Sigmoid colon (tissue), 7 donors: Measurements from ENCODE around the gene MEIS1. TPM values are rescaled to one million over a fixed set of nuclear protein-coding genes. Genes with fewer than 3 reads are reported as not detected.
A peak's percentile ranks its signal among the peaks of the same experiment; 100 is the strongest.

Source experiments
- DNase-seq: peaks from one replicate; pipeline ENCODE4 v3.0.0-alpha.2; 2019
- H3K27ac ChIP-seq, 4 donors: fragments of 200-600 bp; sonication (generic); one replicate each; pipeline ENCODE4 v1.5.1; 2016 to 2019; ENCODE audit warnings: mild to moderate bottlenecking in 1 of 4
- H3K27me3 ChIP-seq, 3 donors: fragments of 200-600 bp; sonication (generic); one replicate each; pipeline ENCODE4 v1.5.1; 2019; ENCODE audit warnings: mild to moderate bottlenecking in 1 of 3
- H3K36me3 ChIP-seq, 4 donors: fragments of 200-600 bp; sonication (generic); one replicate each; pipeline ENCODE4 v1.5.1; 2016 to 2019
- H3K4me1 ChIP-seq, 4 donors: fragments of 200-600 bp; sonication (generic); one replicate each; pipeline ENCODE4 v1.5.1; 2017 to 2019
- H3K4me3 ChIP-seq, 4 donors: fragments of 200-600 bp; sonication (generic); one replicate each; pipeline ENCODE4 v1.5.1; 2017 to 2019; ENCODE audit warnings: mild to moderate bottlenecking in 2 of 4, moderate library complexity in 1 of 4
- H3K9me3 ChIP-seq, 4 donors: fragments of 200-600 bp in 3 of 4; sonication (generic) in 3 of 4; one replicate each; pipeline versions ENCODE4 v1.5.1 to v1.6.1; 2013 to 2019
- CTCF ChIP-seq, 4 experiments: fragments of 450-650 bp in 3 of 4; fragments of 200-600 bp in 1 of 4; IDR thresholded peaks; one replicate each; pipeline ENCODE4 v1.5.1; 2016 to 2019; ENCODE audit warnings: antibody characterized with exemption in 4 of 4, mild to moderate bottlenecking in 3 of 4, moderate library complexity in 2 of 4
- EP300 ChIP-seq, 4 donors: sonication (generic); formaldehyde crosslinking; IDR thresholded peaks; one replicate each; pipeline ENCODE4 v1.6.1; 2017; ENCODE audit warnings: antibody characterized with exemption in 4 of 4
- POLR2A ChIP-seq, 2 donors: fragments of 450-650 bp; IDR thresholded peaks; one replicate each; pipeline ENCODE4 v1.6.1; 2016; ENCODE audit warnings: antibody characterized with exemption in 2 of 2, mild to moderate bottlenecking in 2 of 2, moderate library complexity in 2 of 2
- POLR2AphosphoS5 ChIP-seq, 4 donors: sonication (generic); formaldehyde crosslinking; IDR thresholded peaks; one replicate each; pipeline ENCODE4 v1.6.1; 2017; ENCODE audit warnings: antibody characterized with exemption in 4 of 4
- WGBS, 2 donors: extraction: QIAGEN DNeasy Blood & Tissue Kit; methylation state at CpG; one replicate each; pipeline ENCODE4 v1.1.7; 2013; 5-methylcytosine and 5-hydroxymethylcytosine counted together
- intact Hi-C: fragments of 100-400 bp; cut with DNase I; formaldehyde crosslinking; loops from one replicate; pipeline ENCODE4 v1.15.1; 2023
- polyA plus RNA-seq, 3 donors: library from polyadenylated mRNA; stranded (reverse); fragments of 200-250 nt; gene quantifications; one replicate each; pipeline ENCODE4 v1.2.3, GENCODE V29; 2013
- total RNA-seq, 4 donors: library from RNA; depleted of rRNA; stranded (reverse); fragments of >200 nt; gene quantifications; one replicate each; pipeline ENCODE4 v1.1.0, GENCODE V29; 2016
- donor health status: healthy with polysubstance abuse.
- donor health status: Bipolar disorder and iron deficiency.
- donor health status: healthy.

The MEIS1 gene
- total and polyA plus RNA-seq, 7 donors = 2.8 to 144 (median 108) TPM

- no peak for DNase-seq
- TF ChIP-seq CTCF (IDR thresholded peaks at IDR 0.05) (no peak), POLR2AphosphoS5 (IDR thresholded peaks at IDR 0.05) (peak in 1 of 4 donors; percentile 14)
- Histone ChIP-seq H3K4me1 (peaks cover 2 to 82% (median 70%) of the 10 kb centered on the region in 4 donors), H3K27ac (peak overlapping the region; percentile 53 to 99 (median 81)), H3K27me3 (no peaks in the 10 kb centered on the region), H3K4me3 (no peak overlapping the region), H3K9me3 (no peaks in the 10 kb centered on the region), H3K36me3 (peaks cover 0 to 11% (median 0%) of the 10 kb centered on the region in 4 donors)
- 56 to 57% methylated on average over 3 of the region's 3 CpGs for WGBS, 2 donors
- intact Hi-C loops = no loop called here
These were observed 126.8 kb downstream of the MEIS1 start for GRCh38 chr2:66561645-66562303.

GRCh38 chr2:66562304-66562685 lies 127.4 kb downstream of the MEIS1 start:
- Histone ChIP-seq H3K4me1 (peaks cover 2 to 82% (median 71%) of the 10 kb centered on the region in 4 donors), H3K27ac (peak overlapping the region; percentile 53 to 99 (median 81)), H3K9me3 (no peaks in the 10 kb centered on the region), H3K4me3 (no peak overlapping the region), H3K27me3 (no peaks in the 10 kb centered on the region), H3K36me3 (peaks cover 0 to 15% (median 0%) of the 10 kb centered on the region in 4 donors)
- intact Hi-C loops = no loop called here
- 56 to 65% methylated on average over 1 of the region's 1 CpG for WGBS, 2 donors
- DNase-seq = no peak
- TF ChIP-seq EP300 (IDR thresholded peaks at IDR 0.05) = no peak
- no peak for TF ChIP-seq CTCF (IDR thresholded peaks at IDR 0.05)
- TF ChIP-seq POLR2A (IDR thresholded peaks at IDR 0.05) = no peak
- TF ChIP-seq POLR2AphosphoS5 (IDR thresholded peaks at IDR 0.05) = no peak

GRCh38 chr2:66563473-66563872 lies 128.5 kb downstream of the MEIS1 start:
- Histone ChIP-seq H3K9me3 (no peaks in the 10 kb centered on the region), H3K4me3 (no peak overlapping the region), H3K27ac (peak overlapping the region in 2 of 4 donors; percentile 95 to 99), H3K4me1 (peaks cover 2 to 90% (median 80%) of the 10 kb centered on the region in 4 donors), H3K27me3 (no peaks in the 10 kb centered on the region), H3K36me3 (peaks cover 0 to 26% (median 7%) of the 10 kb centered on the region in 4 donors)
- 68 to 72% methylated on average over 1 of the region's 1 CpG for WGBS, 2 donors
- no peak for DNase-seq
- intact Hi-C loops = no loop called here
- no peak for TF ChIP-seq CTCF (IDR thresholded peaks at IDR 0.05)
- TF ChIP-seq POLR2A (IDR thresholded peaks at IDR 0.05) = no peak
- no peak for TF ChIP-seq EP300 (IDR thresholded peaks at IDR 0.05)
- TF ChIP-seq POLR2AphosphoS5 (IDR thresholded peaks at IDR 0.05) = no peak

GRCh38 chr2:66565291-66565690 lies 130.4 kb downstream of the MEIS1 start:
- H3K9me3 ChIP-seq = no peaks in the 10 kb centered on the region
- no peak for DNase-seq
- H3K36me3 ChIP-seq = peaks cover 3 to 29% (median 12%) of the 10 kb centered on the region in 4 donors
- WGBS, 2 donors = 12 to 60% methylated on average over 1 of the region's 1 CpG
- peak overlapping the region; percentile 0 to 99 (median 64) for H3K27ac ChIP-seq
- H3K4me3 ChIP-seq = no peak overlapping the region
- H3K27me3 ChIP-seq = no peaks in the 10 kb centered on the region
- TF ChIP-seq EP300 (IDR thresholded peaks at IDR 0.05) (no peak), POLR2AphosphoS5 (IDR thresholded peaks at IDR 0.05) (peak in 1 of 4 donors; percentile 31), POLR2A (IDR thresholded peaks at IDR 0.05) (no peak)
- peaks cover 2 to 97% (median 92%) of the 10 kb centered on the region in 4 donors for H3K4me1 ChIP-seq
- intact Hi-C loops = no loop called here

- Histone ChIP-seq H3K36me3 (peaks cover 7 to 44% (median 20%) of the 10 kb centered on the region in 4 donors), H3K27me3 (no peaks in the 10 kb centered on the region), H3K4me1 (peaks cover 2 to 92% (median 79%) of the 10 kb centered on the region in 4 donors), H3K9me3 (no peaks in the 10 kb centered on the region), H3K4me3 (no peak overlapping the region), H3K27ac (peak overlapping the region; percentile 15 to 99 (median 72))
- peak in 1 of 4 donors; percentile 5 for TF ChIP-seq POLR2AphosphoS5 (IDR thresholded peaks at IDR 0.05)
- no peak for TF ChIP-seq CTCF (IDR thresholded peaks at IDR 0.05)
- TF ChIP-seq POLR2A (IDR thresholded peaks at IDR 0.05) = no peak
- DNase-seq = no peak
- intact Hi-C loops = no loop called here
- WGBS, 2 donors = 29 to 66% methylated on average over 2 of the region's 2 CpGs
These were observed 131.9 kb downstream of the MEIS1 start for GRCh38 chr2:66566726-66567399.
